GM21526 (cell line): ENCODE results near the gene ASCL1.

Experiments used
- ATAC-seq: cut with Tn5 transposase; IDR thresholded peaks from one replicate; pipeline ENCODE4 v1.9.1; 2021; ENCODE audit warnings: moderate library complexity; ENCODE audit not compliant: unreplicated experiment, low FRiP score

ASCL1 gene

DNA sequence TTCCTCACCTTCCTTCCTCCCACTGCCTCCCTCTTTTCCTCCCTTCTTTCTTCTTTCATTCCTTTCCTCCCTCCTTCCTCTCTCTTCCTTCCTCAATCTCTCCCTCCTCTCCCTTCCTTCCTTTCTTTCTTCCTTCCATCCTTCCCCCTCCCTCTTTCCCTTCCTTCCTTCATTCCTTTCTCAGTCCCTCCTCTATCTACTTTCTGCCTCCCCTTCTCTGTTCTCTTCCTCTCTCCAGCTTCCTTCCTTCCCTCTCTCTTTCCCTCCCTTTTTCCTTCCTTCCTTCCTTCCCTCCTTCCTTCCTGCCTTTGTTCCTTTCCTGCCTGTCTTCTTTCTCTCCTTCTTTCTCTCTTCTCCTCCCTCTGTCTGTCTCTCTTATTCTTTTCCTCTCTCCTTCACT lies 16.1 kb downstream of the ASCL1 start:
- ATAC-seq = no peak

GRCh38 chr12:102976609-102977280 lies 19.3 kb downstream of the ASCL1 start:
- ATAC-seq = no peak

GRCh38 chr12:102977945-102978706 lies 20.7 kb downstream of the ASCL1 start:
- no peak for ATAC-seq

DNA sequence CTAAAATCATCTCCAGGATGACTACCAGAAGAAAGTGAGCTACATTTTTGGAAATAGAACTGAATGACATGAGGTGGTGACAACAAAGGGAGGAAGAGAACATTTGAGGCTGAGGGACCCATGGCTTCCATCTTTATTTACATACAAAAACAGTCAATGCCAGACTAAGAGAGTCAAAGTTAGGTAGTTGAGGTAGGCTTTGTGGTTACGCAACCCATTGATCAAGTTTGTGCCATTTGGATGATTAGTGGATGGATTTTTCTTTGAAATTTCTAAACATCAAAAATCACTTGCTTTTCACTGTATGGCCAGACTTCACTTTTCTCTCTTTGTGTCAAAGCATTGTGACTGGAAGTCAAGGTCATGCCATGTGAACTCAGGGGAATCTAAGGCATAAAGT lies 22.9 kb downstream of the ASCL1 start:
- ATAC-seq = no peak

- ATAC-seq = no peak
Measured at GRCh38 chr12:102990419-102990818, 32.9 kb downstream of the ASCL1 start.

- no peak for ATAC-seq
Measured at GRCh38 chr12:102992297-102992696, 34.8 kb downstream of the ASCL1 start.

GRCh38 chr12:102992720-102993119 lies 35.2 kb downstream of the ASCL1 start:
- ATAC-seq = no peak

- no peak for ATAC-seq
Measured at GRCh38 chr12:102993537-102993936, 36.1 kb downstream of the ASCL1 start.

DNA sequence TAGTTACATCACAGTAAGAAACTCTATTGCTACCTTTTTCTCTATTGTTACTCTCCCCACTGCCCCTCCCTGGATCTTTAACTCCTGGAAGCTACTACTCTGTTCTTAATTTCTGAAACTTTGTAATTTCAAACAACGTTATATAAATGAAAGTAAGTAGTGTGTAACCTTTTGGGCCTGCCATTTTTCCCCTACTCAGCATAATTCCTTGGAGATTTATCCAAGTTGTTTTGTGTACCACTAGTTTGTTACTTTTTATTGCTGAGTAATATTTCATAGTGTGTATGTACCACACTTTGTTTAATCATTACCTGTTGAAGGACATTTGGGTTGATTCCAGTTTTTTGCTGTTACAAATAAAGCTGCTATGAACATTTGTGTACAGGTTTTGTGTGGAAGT lies 37.9 kb downstream of the ASCL1 start:
- no peak for ATAC-seq
